Limb (tissue), 2 donors: ENCODE results near the gene DDX23.
A peak's percentile ranks its signal among the peaks of the same experiment; 100 is the strongest.
"Not testable (repeated sequence)": the region's sequence is repeated elsewhere in the genome, so short reads cannot be mapped to it uniquely, and the experiment has no call there.

Source experiments
- DNase-seq, 2 donors: peaks; one replicate each; pipeline ENCODE4 v3.0.0-alpha.2; 2016; ENCODE audit errors: extremely low spot score in 2 of 2

The DDX23 gene

DNA sequence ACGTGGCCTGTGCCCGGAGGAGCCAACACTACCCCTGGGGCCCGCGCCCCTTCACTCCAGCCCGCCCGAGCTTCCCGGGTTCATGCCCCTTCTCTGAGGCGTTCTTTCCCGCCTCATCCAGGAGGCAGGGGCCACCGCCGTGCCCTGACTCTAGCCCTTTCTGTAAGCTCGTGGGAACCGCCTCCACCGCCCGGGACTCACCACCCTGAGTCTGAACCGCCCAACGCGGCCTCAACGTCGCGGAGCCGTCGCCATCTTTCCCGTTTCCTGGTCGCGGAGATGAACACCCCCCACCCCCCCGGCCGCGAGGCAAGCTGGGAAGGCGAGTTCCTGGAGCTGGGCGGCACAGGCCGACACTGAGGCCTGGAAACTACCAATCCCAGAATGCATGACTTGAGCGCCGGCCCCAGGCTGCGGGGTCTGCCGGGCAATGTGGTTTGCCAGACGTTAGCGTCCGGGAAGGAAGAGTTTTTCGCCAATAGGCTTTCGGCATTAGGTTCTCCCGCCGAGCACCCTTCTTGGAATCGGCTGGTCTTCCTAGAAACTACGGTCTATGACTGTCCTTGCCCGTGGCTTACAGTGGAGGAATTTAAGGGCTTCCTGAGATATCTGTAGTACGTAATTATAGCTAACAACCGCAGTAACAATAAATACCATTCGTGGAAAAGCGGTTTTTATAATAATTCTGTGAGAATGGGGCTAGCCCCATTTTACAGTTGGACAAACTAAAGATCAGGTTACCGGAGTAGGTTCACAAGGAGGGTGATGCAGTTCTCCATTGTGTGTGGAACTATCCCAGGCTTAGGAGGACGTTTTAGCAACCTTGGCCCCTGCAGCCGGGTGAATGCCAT, at the start of gene DDX23:
Gene DDX23 (minus strand): TSS at position 281 of the 851 bp plus-strand sequence. CDS start 6,381 bp downstream, outside the sequence.
- DNase-seq, result peak; percentile 97 to 98

- DNase-seq, result no peak
Measured at GRCh38 chr12:48901278-48901677, 49.3 kb upstream of the DDX23 start.

GRCh38 chr12:48899651-48900050, 47.7 kb upstream of the DDX23 start:
- DNase-seq, result no peak

DNA sequence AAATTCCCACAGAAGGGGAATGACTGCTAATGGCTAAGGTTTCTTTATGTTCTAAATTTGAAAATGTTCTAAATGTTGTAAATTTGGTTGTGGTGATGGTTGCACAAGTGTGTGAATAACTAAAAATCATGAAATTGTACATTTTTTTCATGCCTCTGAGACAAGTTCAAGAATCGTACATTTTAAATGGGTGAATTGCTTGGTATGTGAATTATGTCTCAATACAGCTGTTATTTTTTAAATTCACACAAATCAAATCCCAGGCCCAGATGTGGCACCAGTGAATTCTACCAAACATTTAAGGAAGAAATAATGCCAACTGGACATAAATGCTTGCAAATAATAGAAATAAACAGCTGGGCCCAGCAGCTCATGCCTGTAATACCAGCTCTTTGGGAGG, 42.3 kb upstream of the DDX23 start:
- DNase-seq, result no peak

- DNase-seq, result peak; percentile 83 to 93
Measured at GRCh38 chr12:48890657-48891418, 38.9 kb upstream of the DDX23 start.

- DNase-seq, result no peak
Measured at GRCh38 chr12:48889679-48890078, 37.7 kb upstream of the DDX23 start.

DNA sequence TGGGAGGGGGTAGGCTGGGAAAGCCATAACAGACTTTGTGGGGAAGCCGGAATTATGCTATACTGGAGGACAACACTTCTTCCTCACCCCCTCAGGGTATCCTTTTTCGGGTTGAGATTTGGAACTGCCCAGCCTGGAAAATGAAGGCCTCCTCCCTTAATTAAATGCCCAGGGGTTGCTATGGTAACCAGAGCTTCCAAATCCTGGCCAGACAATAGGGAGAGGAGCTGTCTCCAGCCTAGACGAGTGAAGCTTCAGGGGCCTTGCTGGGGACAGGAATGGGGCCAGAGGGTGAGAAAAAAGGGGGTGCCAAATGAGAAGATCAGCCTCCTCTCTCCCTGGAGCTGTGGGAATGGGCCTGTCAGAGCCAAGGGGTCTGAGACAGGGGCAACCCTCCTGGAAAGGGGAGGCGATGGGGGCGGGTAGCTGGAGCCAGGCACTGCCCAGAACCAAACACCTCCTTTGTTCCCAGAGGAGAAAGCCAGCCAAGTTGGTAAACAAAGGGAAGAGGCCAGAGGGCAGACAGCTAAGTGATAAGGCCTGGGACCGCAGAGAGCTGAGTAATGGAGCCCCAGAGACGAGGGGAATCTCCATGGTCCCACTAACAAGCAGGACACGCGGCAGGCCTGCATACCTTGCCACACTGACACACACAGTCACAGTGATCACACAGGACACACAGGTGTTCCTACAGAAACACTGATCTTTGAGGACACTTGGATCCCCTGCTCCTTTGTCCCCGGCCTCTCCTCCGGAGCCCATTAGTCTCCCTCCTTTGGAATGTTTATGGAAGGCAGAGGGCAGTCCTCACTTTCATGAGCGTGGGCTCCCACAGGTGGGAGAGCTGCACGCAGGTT, 31.6 kb upstream of the DDX23 start:
- DNase-seq, result no peak

- no peak for DNase-seq
Measured at GRCh38 chr12:48882972-48883304, 31.0 kb upstream of the DDX23 start.

- peak in 1 of 2 donors; percentile 59 for DNase-seq
Measured at GRCh38 chr12:48882315-48882687, 30.3 kb upstream of the DDX23 start.

- DNase-seq, result no peak
Measured at GRCh38 chr12:48881686-48882314, 29.8 kb upstream of the DDX23 start.

GRCh38 chr12:48880647-48881046, 28.7 kb upstream of the DDX23 start:
- DNase-seq, result no peak

- DNase-seq, result no peak
Measured at GRCh38 chr12:48878548-48878947, 26.6 kb upstream of the DDX23 start.

GRCh38 chr12:48875944-48876515, 24.1 kb upstream of the DDX23 start:
- DNase-seq, result no peak

GRCh38 chr12:48873534-48873933, 21.6 kb upstream of the DDX23 start:
- not testable (repeated sequence) for DNase-seq

- DNase-seq, result no peak
Measured at GRCh38 chr12:48873096-48873495, 21.1 kb upstream of the DDX23 start.

DNA sequence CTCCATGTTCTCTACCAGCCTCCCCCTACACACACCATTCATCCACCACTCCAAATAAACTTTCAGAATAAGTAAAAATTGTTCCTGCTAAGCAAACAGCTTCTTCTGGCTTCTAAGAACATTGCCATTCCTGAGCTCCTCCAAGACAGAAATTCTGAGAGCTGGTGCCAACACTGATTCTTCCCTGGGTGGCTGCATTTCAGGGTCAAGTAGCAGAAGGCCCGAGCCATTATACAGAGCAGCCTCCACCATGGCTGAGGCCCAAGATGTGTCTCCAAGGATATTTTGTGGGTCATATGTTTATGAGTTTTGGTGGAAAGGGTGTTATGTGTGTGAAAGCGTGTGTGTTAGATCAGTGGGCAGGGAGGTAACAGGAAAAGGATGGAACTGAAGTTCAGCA, 17.2 kb upstream of the DDX23 start:
- DNase-seq, result no peak

- no peak for DNase-seq
Measured at GRCh38 chr12:48868451-48868850, 16.5 kb upstream of the DDX23 start.

- no peak for DNase-seq
Measured at GRCh38 chr12:48866052-48866711, 14.2 kb upstream of the DDX23 start.

- peak; percentile 89 to 90 for DNase-seq
Measured at GRCh38 chr12:48865281-48866051, 13.5 kb upstream of the DDX23 start, which contains the start of gene RND1. Gene RND1 (minus strand): TSS chr12:48865870. CDS start chr12:48865767, 103 bp downstream.

GRCh38 chr12:48863291-48863690, 11.3 kb upstream of the DDX23 start:
- DNase-seq, result no peak
